Measurements from ENCODE around the gene AMDHD2. TPM values are rescaled to one million over a fixed set of nuclear protein-coding genes. Genes with fewer than 3 reads are reported as not detected.

AMDHD2 gene
- total and polyA plus RNA-seq, 10 donors: 37.8 to 94.0 (median 70.6) TPM

DNA sequence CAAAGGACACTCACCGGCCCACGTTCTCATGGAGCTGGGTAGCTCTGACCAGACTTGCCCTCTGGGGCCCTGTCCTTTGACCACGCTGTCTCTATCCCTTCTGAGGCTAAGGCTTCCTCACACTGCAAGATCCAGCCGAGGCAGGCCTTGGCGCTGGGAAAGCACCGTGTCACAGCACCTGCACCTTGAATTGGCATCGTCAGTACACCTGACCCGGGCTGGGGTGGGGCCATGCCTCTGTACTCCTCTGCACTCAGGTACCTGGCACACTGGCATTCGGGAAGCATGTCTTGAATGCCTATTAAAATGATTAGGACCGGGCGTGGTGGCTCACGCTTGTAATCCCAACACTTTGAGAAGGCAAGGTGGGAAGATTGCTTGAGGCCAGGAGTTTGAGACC, 39.2 kb upstream of the AMDHD2 start:
- Histone ChIP-seq H3K4me1 (peaks cover under 1 to 50% (median 9%) of the 10 kb centered on the region in 6 donors), H3K27ac (no peak overlapping the region), H3K36me3 (peaks cover 0 to 19% (median 0%) of the 10 kb centered on the region in 6 donors), H3K4me3 (no peak overlapping the region), H3K9me3 (no peaks in the 10 kb centered on the region), H3K27me3 (replicated peaks in 1 of 7) (no peaks in the 10 kb centered on the region)
- no peak for DNase-seq
- intact Hi-C loops (cut with DNase I; ENCODE audit: low total_unique reads): no loop called here
- TF ChIP-seq, protein P1, sequence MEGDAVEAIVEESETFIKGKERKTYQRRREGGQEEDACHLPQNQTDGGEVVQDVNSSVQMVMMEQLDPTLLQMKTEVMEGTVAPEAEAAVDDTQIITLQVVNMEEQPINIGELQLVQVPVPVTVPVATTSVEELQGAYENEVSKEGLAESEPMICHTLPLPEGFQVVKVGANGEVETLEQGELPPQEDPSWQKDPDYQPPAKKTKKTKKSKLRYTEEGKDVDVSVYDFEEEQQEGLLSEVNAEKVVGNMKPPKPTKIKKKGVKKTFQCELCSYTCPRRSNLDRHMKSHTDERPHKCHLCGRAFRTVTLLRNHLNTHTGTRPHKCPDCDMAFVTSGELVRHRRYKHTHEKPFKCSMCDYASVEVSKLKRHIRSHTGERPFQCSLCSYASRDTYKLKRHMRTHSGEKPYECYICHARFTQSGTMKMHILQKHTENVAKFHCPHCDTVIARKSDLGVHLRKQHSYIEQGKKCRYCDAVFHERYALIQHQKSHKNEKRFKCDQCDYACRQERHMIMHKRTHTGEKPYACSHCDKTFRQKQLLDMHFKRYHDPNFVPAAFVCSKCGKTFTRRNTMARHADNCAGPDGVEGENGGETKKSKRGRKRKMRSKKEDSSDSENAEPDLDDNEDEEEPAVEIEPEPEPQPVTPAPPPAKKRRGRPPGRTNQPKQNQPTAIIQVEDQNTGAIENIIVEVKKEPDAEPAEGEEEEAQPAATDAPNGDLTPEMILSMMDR (IDR thresholded peaks at IDR 0.05 in 8 of 11, conservative IDR thresholded peaks at IDR 0.05 in 3 of 11): no peak
- TF ChIP-seq POLR2A (IDR thresholded peaks at IDR 0.05) (no peak), POLR2AphosphoS5 (IDR thresholded peaks at IDR 0.05) (no peak)
- WGBS, 5 donors: 83 to 95% (median 91%) methylated on average over 12 of the region's 12 CpGs

DNA sequence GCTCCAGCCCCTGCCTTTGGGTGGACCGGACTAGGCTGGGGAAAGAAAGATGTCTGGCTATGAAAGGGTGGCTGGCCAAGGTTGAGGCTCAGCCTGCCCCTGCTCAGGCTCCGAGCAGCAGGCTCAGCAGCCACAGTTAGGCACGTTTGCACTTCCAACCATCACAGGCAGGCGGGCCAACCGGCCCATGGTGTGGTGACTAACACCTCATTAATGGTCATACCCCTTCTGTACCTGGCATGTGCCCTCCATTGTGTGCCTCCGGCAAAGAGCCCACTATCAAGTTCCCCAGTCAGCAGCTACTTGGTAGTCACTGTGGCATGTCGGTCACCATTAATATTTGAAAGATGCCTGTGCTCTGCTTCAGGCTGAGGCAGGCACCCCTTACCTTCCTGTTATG, 38.5 kb upstream of the AMDHD2 start:
- Histone ChIP-seq H3K36me3 (peaks cover 0 to 19% (median 0%) of the 10 kb centered on the region in 6 donors), H3K9me3 (no peaks in the 10 kb centered on the region), H3K27ac (no peak overlapping the region), H3K4me3 (no peak overlapping the region), H3K4me1 (peaks cover under 1 to 50% (median 12%) of the 10 kb centered on the region in 6 donors), H3K27me3 (replicated peaks in 1 of 7) (no peaks in the 10 kb centered on the region)
- DNase-seq: no peak
- WGBS, 5 donors: 89 to 100% (median 94%) methylated on average over 1 to 7 of the region's 7 CpGs
- TF ChIP-seq, protein P1 (IDR thresholded peaks at IDR 0.05 in 8 of 11, conservative IDR thresholded peaks at IDR 0.05 in 3 of 11): no peak
- TF ChIP-seq POLR2AphosphoS5 (IDR thresholded peaks at IDR 0.05) (no peak), POLR2A (IDR thresholded peaks at IDR 0.05) (no peak)
- intact Hi-C loops (cut with DNase I; ENCODE audit: low total_unique reads): no loop called here

DNA sequence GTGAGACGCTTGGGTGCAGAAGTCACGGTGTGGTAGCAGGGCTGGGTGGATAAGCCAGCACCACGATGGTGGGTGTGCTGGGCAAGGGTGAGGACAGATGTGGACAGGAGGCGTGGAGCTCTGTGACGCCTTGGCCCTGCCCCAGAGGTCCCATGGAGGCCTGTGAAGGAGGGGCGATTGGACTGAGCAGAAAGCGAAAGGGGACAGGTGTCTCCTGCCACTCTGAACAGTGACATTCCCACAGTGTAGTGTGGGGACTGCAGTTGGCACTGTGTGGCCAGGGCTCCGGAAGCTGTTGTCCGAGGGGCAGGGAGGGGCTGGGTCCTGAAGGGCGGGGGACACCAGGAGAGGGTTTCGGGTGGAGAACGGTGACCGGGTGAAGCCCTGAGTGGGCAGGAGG, 37.9 kb upstream of the AMDHD2 start:
- intact Hi-C loops (cut with DNase I; ENCODE audit: low total_unique reads): no loop called here
- Histone ChIP-seq H3K9me3 (no peaks in the 10 kb centered on the region), H3K36me3 (peaks cover 0 to 19% (median 0%) of the 10 kb centered on the region in 6 donors), H3K4me3 (no peak overlapping the region), H3K27me3 (replicated peaks in 1 of 7) (no peaks in the 10 kb centered on the region), H3K4me1 (peaks cover 6 to 54% (median 18%) of the 10 kb centered on the region in 6 donors), H3K27ac (peak overlapping the region in 6 of 8 donors; percentile 9 to 68 (median 52))
- DNase-seq: no peak
- 77 to 86% (median 82%) methylated on average over 13 of the region's 13 CpGs for WGBS, 5 donors
- TF ChIP-seq, protein P1 (IDR thresholded peaks at IDR 0.05 in 8 of 11, conservative IDR thresholded peaks at IDR 0.05 in 3 of 11): no peak
- no peak for TF ChIP-seq POLR2AphosphoS5 (IDR thresholded peaks at IDR 0.05)
- TF ChIP-seq POLR2A (IDR thresholded peaks at IDR 0.05): no peak

DNA sequence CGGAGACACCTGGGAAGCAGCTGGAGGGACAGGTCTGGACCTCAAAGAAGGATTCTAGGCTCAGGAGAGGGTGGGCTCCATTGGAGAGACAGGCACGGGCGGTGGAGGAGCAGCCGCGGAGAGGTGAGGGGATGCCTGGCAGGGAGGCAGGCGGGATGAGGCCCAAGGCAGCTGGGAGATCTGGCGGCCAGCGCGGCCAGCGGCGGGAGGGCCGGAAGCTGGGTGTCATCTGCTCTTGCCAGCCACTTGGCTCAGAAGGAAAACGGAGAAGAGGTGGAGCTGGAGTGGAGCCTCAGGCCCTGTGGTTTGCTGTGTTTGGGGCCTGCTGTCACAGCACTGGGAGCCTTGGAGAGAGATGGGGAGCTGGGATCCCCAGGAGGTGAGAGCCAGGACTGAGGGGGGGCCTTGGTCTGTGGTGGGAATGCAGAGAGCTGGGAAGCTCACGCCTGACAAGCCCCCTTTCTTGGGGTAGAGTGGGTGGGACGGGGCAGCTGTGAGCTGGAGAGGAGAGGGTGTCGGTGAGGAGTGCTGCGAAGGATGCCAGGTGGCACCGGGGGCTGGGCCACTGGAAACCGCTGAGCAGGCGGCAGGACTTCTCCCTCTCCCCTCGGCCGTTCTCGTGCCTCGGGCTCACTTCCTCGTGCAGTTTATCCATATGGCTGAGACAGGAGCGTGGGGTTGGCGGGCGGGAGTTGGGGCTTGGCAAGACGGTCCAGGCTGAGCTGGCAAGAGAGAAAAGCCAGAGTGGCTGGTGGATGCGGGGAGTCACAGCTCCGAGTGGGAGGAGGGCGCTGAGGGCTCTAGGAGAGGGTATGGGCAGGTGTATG, 37.2 kb upstream of the AMDHD2 start:
- Histone ChIP-seq H3K27ac (peak overlapping the region in 7 of 8 donors; percentile 9 to 68 (median 46)), H3K9me3 (no peaks in the 10 kb centered on the region), H3K27me3 (replicated peaks in 1 of 7) (no peaks in the 10 kb centered on the region), H3K4me1 (peaks cover 7 to 57% (median 25%) of the 10 kb centered on the region in 6 donors), H3K36me3 (peaks cover 0 to 19% (median 0%) of the 10 kb centered on the region in 6 donors), H3K4me3 (peak overlapping the region in 1 of 8 donors; percentile 8)
- 61 to 79% (median 68%) methylated on average over 31 to 32 of the region's 32 CpGs for WGBS, 5 donors
- intact Hi-C loops (cut with DNase I; ENCODE audit: low total_unique reads): no loop called here
- TF ChIP-seq POLR2AphosphoS5 (IDR thresholded peaks at IDR 0.05) (peak; percentile 11 to 67 (median 44)), POLR2A (IDR thresholded peaks at IDR 0.05) (no peak)
- DNase-seq: no peak
